Calu3 (cell line): ENCODE measurements around the gene PCSK6. TPM values are rescaled to one million over a fixed set of nuclear protein-coding genes. Genes with fewer than 3 reads are reported as not detected.

Experiments
- BruUV-seq: library from RNA; stranded (reverse); fragments of 400-500 nt; replicated peaks from 2 replicates; lab custom pipeline; 2021; lab: Mats Ljungman, UMichigan
- CTCF ChIA-PET: fragments of 300-600 bp; sonication (Branson Sonifier 250); formaldehyde crosslinking; loops from one replicate; lab custom pipeline; 2022; ENCODE audit warnings: antibody characterized with exemption; lab: Charles Lee
- DNase-seq: peaks from one replicate; pipeline ENCODE4 v3.0.0; 2022
- H3K27ac Mint-ChIP-seq: one replicate; pipeline ENCODE4 v1.8.0; 2022; ENCODE audit warnings: mixed read lengths; ENCODE audit not compliant: unreplicated experiment
- H3K27me3 Mint-ChIP-seq: one replicate; pipeline ENCODE4 v1.8.0; 2022; ENCODE audit warnings: mixed read lengths; ENCODE audit not compliant: unreplicated experiment
- H3K36me3 Mint-ChIP-seq: one replicate; pipeline ENCODE4 v1.8.0; 2022; ENCODE audit warnings: mild to moderate bottlenecking, moderate library complexity, mixed read lengths; ENCODE audit not compliant: insufficient read depth, unreplicated experiment
- H3K4me1 Mint-ChIP-seq: one replicate; pipeline ENCODE4 v1.8.0; 2022; ENCODE audit warnings: mild to moderate bottlenecking, low read depth, mixed read lengths; ENCODE audit not compliant: unreplicated experiment
- H3K4me3 Mint-ChIP-seq: one replicate; pipeline ENCODE4 v1.8.0; 2022; ENCODE audit warnings: mild to moderate bottlenecking, low read depth, moderate library complexity, mixed read lengths; ENCODE audit not compliant: unreplicated experiment
- H3K9me3 Mint-ChIP-seq: one replicate; pipeline ENCODE4 v1.8.0; 2022; ENCODE audit warnings: low read depth, mixed read lengths; ENCODE audit not compliant: unreplicated experiment
- CTCF ChIP-seq: fragments of 200-600 bp; IDR thresholded peaks from one replicate; pipeline ENCODE4 v1.8.0; 2022; ENCODE audit warnings: antibody characterized with exemption; ENCODE audit not compliant: unreplicated experiment
- intact Hi-C: fragments of 100-400 bp; cut with micrococcal nuclease; formaldehyde crosslinking; loops from one replicate; pipeline ENCODE4 v1.10.0; 2022; ENCODE audit not compliant: unreplicated experiment
- total RNA-seq: library from RNA; stranded (reverse); gene quantifications from 2 replicates; pipeline ENCODE4 v1.2.3, GENCODE V29; 2022

PCSK6 gene
- total RNA-seq, 1 experiment from 2014 or later: 5.1 TPM

GRCh38 chr15:101303408-101303807 is 186.1 kb downstream of the PCSK6 start:
- no TSS peak for BruUV-seq
- Mint-ChIP-seq H3K27me3 (peaks cover 20% of the 10 kb centered on the region), H3K9me3 (no peaks in the 10 kb centered on the region), H3K27ac (no peak overlapping the region), H3K4me1 (no peaks in the 10 kb centered on the region), H3K36me3 (no peaks in the 10 kb centered on the region), H3K4me3 (no peak overlapping the region)
- CTCF ChIA-PET: no interaction called here
- no peak for DNase-seq
- TF ChIP-seq CTCF: no peak
- intact Hi-C loops: no loop called here

GRCh38 chr15:101296418-101297405 is 192.8 kb downstream of the PCSK6 start:
- Mint-ChIP-seq H3K4me1 (no peaks in the 10 kb centered on the region), H3K9me3 (no peaks in the 10 kb centered on the region), H3K4me3 (peak overlapping the region; percentile 98), H3K27me3 (no peaks in the 10 kb centered on the region), H3K27ac (peak overlapping the region; percentile 89), H3K36me3 (peaks cover 46% of the 10 kb centered on the region)
- CTCF ChIA-PET: interaction anchor here (0.7 to 1.3 kb wide), 3 partner anchors 162 to 447 kb away, joined by 3 to 10 read pairs (median 4); no protein-coding TSS in a partner anchor
- no peak for DNase-seq
- BruUV-seq: no TSS peak
- no peak for TF ChIP-seq CTCF
- intact Hi-C loops: no loop called here

DNA sequence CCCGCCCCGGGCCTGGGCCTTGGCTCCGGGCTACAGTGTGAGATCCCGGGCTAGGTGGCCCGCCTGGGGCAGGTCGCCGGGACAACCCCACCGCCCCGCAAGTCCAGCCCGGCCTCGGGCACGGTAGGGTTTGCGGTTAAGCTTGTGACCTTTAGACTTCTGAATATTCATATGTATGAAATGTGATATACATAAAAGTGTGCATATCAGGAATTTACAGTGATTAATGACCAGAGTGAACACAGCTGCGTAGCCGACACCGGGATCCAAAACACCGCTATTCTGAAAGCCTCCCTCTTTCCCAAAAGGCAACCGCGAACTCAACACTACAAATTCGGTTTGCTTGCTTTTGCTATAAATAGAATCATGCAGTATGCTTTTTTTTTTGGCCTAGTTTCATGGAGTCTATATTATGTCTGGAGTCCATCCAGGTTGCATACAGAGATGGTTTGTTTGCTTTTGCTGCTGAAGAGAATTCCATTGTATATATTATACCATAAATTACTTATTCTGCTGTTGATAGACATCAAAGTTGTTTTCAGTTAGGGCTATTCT is 193.8 kb downstream of the PCSK6 start:
- no peak for DNase-seq
- no peaks in the 10 kb centered on the region for H3K27me3 Mint-ChIP-seq
- TSS peak; percentile 56 for BruUV-seq

More for the DNA sequence above, 193.8 kb downstream of the PCSK6 start:
- Mint-ChIP-seq H3K4me3 (peak overlapping the region; percentile 98), H3K4me1 (no peaks in the 10 kb centered on the region), H3K9me3 (no peaks in the 10 kb centered on the region), H3K27ac (peak overlapping the region; percentile 89), H3K36me3 (peaks cover 57% of the 10 kb centered on the region)
- no peak for TF ChIP-seq CTCF
- CTCF ChIA-PET: interaction anchor here (0.7 to 1.7 kb wide), 3 partner anchors 161 to 448 kb away, joined by 4 to 10 read pairs (median 5); no protein-coding TSS in a partner anchor
- intact Hi-C loops: no loop called here
